ENCODE results near the gene ID1. TPM values are rescaled to one million over a fixed set of nuclear protein-coding genes. Genes with fewer than 3 reads are reported as not detected.
"Not testable (repeated sequence)": the region's sequence is repeated elsewhere in the genome, so short reads cannot be mapped to it uniquely, and the experiment has no call there.

Gene ID1
- total and polyA plus RNA-seq, 12 donors = 42.8 to 551 (median 125) TPM

DNA sequence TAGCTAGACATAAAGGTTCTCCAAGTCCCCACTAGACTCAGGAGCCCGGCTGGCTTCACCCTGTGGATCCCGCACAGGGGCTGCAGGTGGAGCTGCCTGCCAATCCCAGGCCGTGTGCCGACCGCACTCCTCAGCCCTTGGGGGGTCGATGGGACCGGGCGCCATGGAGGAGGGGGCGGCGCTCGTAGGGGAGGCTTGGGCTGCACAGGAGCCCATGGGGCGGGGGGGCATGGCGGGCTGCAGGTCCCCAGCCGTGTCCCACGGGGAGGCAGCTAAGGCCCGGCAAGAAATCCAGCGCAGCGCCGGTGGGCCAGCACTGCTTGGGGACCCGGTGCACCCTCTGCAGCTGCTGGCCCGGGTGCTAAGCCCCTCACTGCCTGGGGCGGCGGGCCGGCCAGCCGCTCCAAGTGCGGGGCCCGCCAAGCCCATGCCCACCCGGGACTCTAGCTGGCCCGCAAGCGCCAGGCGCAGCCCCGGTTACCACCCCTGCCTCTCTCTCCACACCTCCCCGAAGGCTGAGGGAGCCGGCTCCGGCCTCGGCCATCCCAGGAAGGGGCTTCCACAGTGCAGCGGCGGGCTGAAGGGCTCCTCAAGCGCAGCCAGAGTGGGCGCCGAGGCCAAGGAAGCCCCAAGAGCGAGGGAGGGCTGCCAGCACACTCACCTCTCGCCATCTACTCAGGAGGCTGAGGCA lies 26.5 kb upstream of the ID1 start:
- TF ChIP-seq, protein P1, sequence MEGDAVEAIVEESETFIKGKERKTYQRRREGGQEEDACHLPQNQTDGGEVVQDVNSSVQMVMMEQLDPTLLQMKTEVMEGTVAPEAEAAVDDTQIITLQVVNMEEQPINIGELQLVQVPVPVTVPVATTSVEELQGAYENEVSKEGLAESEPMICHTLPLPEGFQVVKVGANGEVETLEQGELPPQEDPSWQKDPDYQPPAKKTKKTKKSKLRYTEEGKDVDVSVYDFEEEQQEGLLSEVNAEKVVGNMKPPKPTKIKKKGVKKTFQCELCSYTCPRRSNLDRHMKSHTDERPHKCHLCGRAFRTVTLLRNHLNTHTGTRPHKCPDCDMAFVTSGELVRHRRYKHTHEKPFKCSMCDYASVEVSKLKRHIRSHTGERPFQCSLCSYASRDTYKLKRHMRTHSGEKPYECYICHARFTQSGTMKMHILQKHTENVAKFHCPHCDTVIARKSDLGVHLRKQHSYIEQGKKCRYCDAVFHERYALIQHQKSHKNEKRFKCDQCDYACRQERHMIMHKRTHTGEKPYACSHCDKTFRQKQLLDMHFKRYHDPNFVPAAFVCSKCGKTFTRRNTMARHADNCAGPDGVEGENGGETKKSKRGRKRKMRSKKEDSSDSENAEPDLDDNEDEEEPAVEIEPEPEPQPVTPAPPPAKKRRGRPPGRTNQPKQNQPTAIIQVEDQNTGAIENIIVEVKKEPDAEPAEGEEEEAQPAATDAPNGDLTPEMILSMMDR (IDR thresholded peaks at IDR 0.05) = no peak
- intact Hi-C loops (cut with DNase I) = no loop called here
- ATAC-seq = no peak
- H3K4me3 ChIP-seq = no peak overlapping the region
- DNase-seq = no peak
- 95 to 97% methylated on average over 43 of the region's 43 CpGs for WGBS, 2 donors
- no peak overlapping the region for H3K27ac ChIP-seq
- H3K36me3 ChIP-seq = no peaks in the 10 kb centered on the region
- H3K9me3 ChIP-seq = no peaks in the 10 kb centered on the region
- no peaks in the 10 kb centered on the region for H3K27me3 ChIP-seq
- H3K4me1 ChIP-seq = peaks cover 0 to 12% (median 6%) of the 10 kb centered on the region in 9 donors

DNA sequence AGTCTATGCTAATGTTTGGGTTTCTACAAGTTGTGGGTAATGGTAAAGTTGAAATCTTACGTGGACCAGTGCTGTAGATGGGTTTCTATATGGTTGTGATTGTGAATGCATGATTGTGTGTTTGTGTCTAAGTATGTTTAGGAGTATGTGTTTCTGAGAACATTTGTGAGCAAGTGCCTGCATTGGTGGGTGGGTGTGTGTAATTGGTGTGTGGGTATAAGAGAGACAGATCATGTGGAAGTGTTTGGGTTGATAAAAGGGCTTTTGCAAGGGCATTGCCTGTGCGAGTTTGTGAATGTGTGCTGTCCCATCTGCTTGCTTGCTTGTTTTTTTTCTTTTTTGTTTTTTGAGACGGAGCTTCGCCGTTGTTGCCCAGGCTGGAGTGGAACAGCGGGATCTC lies 25.8 kb upstream of the ID1 start:
- TF ChIP-seq, protein P1 (IDR thresholded peaks at IDR 0.05) = no peak
- H3K27me3 ChIP-seq = no peaks in the 10 kb centered on the region
- H3K9me3 ChIP-seq = no peaks in the 10 kb centered on the region
- ATAC-seq = no peak
- no peak overlapping the region for H3K4me3 ChIP-seq
- H3K4me1 ChIP-seq = peaks cover 0 to 5% (median 0%) of the 10 kb centered on the region in 9 donors
- intact Hi-C loops (cut with DNase I) = no loop called here
- no peaks in the 10 kb centered on the region for H3K36me3 ChIP-seq
- H3K27ac ChIP-seq = no peak overlapping the region
- no peak for DNase-seq
- 91 to 95% methylated on average over 6 of the region's 6 CpGs for whole genome bisulfite sequencing, 2 donors

DNA sequence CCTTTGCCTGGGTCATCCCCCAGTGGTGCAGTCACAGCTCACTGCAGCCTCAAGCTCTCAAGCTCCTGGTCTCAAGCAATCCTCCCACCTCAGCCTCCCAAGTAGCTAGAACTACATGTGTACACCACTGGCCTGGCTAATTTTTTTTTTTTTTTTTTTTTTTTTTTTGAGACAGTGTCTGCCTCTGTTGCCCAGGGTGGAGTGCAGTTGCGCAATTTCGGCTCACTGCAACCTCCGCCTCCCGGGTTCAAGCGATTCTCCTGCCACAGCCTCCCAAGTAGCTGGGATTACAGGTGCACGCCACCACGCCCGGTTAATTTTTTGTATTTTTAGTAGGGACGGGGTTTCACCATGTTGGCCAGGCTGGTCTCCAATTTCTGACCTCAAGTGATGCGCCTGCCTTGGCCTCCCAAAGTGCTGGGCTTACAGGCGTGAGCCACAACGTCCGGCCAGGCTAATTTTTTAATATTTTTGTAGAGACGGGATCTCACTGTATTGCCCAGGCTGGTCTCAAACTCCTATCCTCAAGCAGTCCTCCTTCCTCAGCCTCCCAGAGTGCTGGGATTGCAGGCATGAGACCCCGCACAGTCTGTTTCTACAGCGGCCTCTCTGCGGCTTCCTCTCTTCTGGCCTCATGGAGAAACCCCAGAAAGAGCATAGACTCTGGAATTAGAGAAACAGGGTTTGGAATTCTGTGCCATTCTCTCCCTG lies 25.0 kb upstream of the ID1 start:
- 96 to 98% methylated on average over 17 of the region's 17 CpGs for WGBS, 2 donors
- H3K4me3 ChIP-seq; H3K27me3 ChIP-seq; ATAC-seq; H3K27ac ChIP-seq; intact Hi-C loops (cut with DNase I); H3K4me1 ChIP-seq; H3K9me3 ChIP-seq; DNase-seq; H3K36me3 ChIP-seq: not testable (repeated sequence)

DNA sequence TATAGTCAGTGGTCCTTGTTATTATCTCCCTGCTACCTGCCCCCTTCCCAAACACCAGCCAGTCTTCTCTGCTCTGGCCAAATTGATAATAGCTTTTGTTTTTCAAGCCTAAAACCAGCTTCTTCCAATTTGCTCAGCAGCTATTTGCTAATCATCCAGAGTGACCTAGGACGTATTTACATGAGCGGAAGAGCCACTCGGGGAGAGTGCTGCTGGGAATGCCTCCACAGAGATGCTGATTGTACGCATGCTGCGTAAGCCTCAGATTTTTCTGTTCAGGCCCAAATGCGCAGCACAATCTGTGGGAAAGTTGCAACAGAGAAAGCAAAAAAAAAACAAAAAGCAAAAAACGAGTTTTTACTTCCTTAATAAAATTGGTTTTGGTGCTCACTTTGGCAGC lies 24.4 kb upstream of the ID1 start:
- 80 to 90% methylated on average over 7 of the region's 7 CpGs for WGBS, 2 donors
- intact Hi-C loops (cut with DNase I) = no loop called here
- Histone ChIP-seq H3K4me1 (peaks cover 0 to 7% (median 0%) of the 10 kb centered on the region in 9 donors), H3K9me3 (no peaks in the 10 kb centered on the region), H3K36me3 (no peaks in the 10 kb centered on the region), H3K4me3 (no peak overlapping the region), H3K27ac (no peak overlapping the region), H3K27me3 (no peaks in the 10 kb centered on the region)
- DNase-seq (no peak), ATAC-seq (no peak)
- TF ChIP-seq, protein P1 (IDR thresholded peaks at IDR 0.05) = no peak

DNA sequence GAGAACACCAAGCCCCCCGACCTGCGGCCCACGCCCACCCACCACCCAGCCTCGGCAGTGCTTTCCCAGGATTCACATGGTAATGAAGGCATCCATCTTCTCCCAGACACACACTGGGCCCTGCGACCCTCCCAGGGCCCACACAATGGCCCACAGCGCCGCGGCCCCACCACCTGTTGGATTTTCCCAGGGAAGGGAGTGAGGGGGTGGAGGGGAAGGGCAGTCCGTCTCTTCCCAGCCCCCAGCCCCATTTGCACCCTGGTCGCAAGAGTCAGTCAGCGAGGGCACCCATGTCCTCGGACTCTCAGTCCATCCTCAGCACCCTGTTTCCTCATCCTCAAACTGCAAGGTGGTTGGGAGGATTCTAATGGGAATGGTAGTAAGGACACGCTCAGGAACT lies 23.7 kb upstream of the ID1 start:
- ATAC-seq (no peak), DNase-seq (no peak)
- TF ChIP-seq, protein P1 (IDR thresholded peaks at IDR 0.05) = no peak
- WGBS, 2 donors = 86 to 91% methylated on average over 13 of the region's 13 CpGs
- Histone ChIP-seq H3K36me3 (no peaks in the 10 kb centered on the region), H3K9me3 (no peaks in the 10 kb centered on the region), H3K27me3 (no peaks in the 10 kb centered on the region), H3K27ac (no peak overlapping the region), H3K4me1 (peaks cover 0 to 13% (median 0%) of the 10 kb centered on the region in 9 donors), H3K4me3 (no peak overlapping the region)
- intact Hi-C loops (cut with DNase I) = no loop called here
